Lower lobe of right lung (tissue), 2 donors: Measurements from ENCODE around the gene UCP2. TPM values are rescaled to one million over a fixed set of nuclear protein-coding genes. Genes with fewer than 3 reads are reported as not detected.

Experiments used
- ATAC-seq, 2 donors: fragments of 200-7000 bp; cut with Tn5 transposase; one replicate each; pipeline ENCODE4 v1.9.1; 2020 to 2022; ENCODE audit warnings: mild to moderate bottlenecking in 2 of 2, moderate library complexity in 2 of 2
- DNase-seq: peaks from one replicate; pipeline ENCODE4 v3.0.0-alpha.2; 2020
- H3K27ac ChIP-seq: fragments of 200-600 bp; one replicate; pipeline ENCODE4 v1.8.0; 2022
- H3K27me3 ChIP-seq: fragments of 200-600 bp; one replicate; pipeline ENCODE4 v1.8.0; 2022; ENCODE audit warnings: low read depth
- H3K36me3 ChIP-seq: fragments of 200-600 bp; one replicate; pipeline ENCODE4 v1.8.0; 2022; ENCODE audit warnings: mild to moderate bottlenecking
- H3K4me1 ChIP-seq: fragments of 200-600 bp; one replicate; pipeline ENCODE4 v1.8.0; 2022
- H3K4me3 ChIP-seq: fragments of 200-600 bp; one replicate; pipeline ENCODE4 v1.8.0; 2022; ENCODE audit warnings: mild to moderate bottlenecking
- H3K9me3 ChIP-seq: fragments of 200-600 bp; one replicate; pipeline ENCODE4 v1.8.0; 2022
- intact Hi-C: fragments of 100-400 bp; cut with DNase I; formaldehyde crosslinking; loops from one replicate; pipeline ENCODE4 v1.11.0; 2022
- total RNA-seq: library from RNA; stranded (reverse); fragmentation: NEBNext Ultra II Directional; extraction: Animal tissue kit (Norgen Biotek cat#: 25700); gene quantifications from one replicate; pipeline ENCODE4 v1.2.1, GENCODE V29; 2021
- TF ChIP-seq, protein P1 (sequence below): fragments of 200-600 bp; IDR thresholded peaks from one replicate; pipeline ENCODE4 v1.8.0; 2022; ENCODE audit warnings: antibody characterized with exemption, mild to moderate bottlenecking
- donor health status: DM: no; HTN: yes; CAD: no; lungs with severe emphysema.

UCP2 gene
- total RNA-seq, 1 donor from 2014 or later = 83.5 TPM

DNA sequence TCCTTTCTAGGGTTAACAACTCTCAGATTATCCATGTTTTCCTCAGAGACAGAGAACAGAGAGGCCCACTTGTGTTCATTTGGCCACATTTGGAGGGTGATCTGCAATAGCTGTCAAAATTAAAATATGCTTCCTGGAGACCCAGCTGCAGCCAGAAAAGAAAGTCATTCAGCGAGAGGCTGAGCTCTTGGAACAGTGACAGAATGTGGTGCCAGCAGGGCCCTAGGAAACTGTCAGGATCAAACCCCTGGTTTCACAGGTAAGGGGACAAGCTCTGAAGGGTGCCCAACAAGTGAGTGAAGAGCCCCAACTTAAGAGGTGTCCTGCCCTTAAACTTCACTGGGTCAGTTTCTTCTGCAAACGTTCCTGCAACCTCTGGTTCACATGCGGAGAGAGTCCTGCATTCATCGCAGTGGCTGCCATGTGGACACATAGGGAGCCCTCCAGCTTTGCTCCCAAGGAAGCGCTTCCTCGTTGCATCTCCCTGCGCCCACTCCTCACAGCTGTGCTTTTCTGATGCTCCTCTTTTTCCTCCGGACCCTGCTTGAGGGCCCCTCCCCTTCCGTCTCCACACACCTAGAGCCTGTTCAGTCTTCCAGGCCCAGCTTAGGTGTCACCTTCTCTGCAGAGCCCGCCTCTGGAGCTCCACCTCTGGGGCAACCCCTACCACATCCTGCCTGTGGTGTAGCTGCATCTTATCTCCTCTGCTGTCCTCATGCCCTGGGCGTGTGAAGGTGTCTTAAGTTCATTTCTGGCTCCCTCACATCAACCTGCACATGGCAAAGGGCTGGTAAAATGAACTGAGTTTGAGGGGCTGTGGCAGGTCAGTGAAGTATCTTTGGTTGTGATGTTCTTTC lies 22.3 kb upstream of the UCP2 start:
- no peak overlapping the region for H3K27ac ChIP-seq
- H3K36me3 ChIP-seq = peaks cover 28% of the 10 kb centered on the region
- peak; percentile 66 to 71 for ATAC-seq
- H3K4me1 ChIP-seq = no peaks in the 10 kb centered on the region
- H3K27me3 ChIP-seq = no peaks in the 10 kb centered on the region
- H3K9me3 ChIP-seq = no peaks in the 10 kb centered on the region
- intact Hi-C loops = no loop called here
- TF ChIP-seq, protein P1, sequence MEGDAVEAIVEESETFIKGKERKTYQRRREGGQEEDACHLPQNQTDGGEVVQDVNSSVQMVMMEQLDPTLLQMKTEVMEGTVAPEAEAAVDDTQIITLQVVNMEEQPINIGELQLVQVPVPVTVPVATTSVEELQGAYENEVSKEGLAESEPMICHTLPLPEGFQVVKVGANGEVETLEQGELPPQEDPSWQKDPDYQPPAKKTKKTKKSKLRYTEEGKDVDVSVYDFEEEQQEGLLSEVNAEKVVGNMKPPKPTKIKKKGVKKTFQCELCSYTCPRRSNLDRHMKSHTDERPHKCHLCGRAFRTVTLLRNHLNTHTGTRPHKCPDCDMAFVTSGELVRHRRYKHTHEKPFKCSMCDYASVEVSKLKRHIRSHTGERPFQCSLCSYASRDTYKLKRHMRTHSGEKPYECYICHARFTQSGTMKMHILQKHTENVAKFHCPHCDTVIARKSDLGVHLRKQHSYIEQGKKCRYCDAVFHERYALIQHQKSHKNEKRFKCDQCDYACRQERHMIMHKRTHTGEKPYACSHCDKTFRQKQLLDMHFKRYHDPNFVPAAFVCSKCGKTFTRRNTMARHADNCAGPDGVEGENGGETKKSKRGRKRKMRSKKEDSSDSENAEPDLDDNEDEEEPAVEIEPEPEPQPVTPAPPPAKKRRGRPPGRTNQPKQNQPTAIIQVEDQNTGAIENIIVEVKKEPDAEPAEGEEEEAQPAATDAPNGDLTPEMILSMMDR = no peak
- H3K4me3 ChIP-seq = no peak overlapping the region
- no peak for DNase-seq

DNA sequence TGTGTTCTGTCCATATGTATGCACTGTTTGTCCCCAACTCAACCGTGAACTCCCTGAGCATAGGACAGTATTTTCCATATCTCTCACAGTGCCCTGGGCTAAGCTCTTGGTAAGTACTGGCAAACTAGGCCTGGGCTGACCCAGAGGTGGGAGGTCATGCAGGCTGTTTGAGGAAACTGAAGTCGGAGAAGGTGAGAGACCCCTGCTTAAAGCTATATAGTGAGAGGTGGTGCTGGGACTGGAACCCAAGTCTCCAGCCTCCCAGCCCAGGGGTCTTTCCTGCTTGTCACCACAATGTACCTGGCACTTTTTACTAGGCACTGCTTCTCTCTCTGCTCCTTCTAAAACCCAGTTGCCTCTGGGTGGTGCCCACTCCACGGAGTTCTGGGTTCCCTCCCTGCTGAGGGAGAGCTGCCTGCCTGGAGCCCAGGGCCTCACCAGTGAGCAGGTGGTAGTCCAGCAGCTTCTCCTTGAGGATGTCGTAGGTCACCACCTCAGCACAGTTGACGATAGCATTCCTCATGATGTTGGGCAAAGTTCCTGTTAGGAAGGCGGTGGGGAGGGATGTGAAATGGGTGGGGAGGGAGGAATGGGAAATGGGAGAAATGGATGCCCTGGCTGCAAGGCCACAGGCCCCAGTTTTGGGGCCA lies 21.5 kb upstream of the UCP2 start:
- H3K36me3 ChIP-seq = peaks cover 28% of the 10 kb centered on the region
- no peak overlapping the region for H3K4me3 ChIP-seq
- TF ChIP-seq, protein P1 = no peak
- H3K9me3 ChIP-seq = no peaks in the 10 kb centered on the region
- DNase-seq (no peak), ATAC-seq (no peak)
- no peaks in the 10 kb centered on the region for H3K27me3 ChIP-seq
- H3K4me1 ChIP-seq = no peaks in the 10 kb centered on the region
- intact Hi-C loops = no loop called here
- H3K27ac ChIP-seq = no peak overlapping the region

- Histone ChIP-seq H3K9me3 (no peaks in the 10 kb centered on the region), H3K4me1 (no peaks in the 10 kb centered on the region), H3K27ac (no peak overlapping the region), H3K27me3 (no peaks in the 10 kb centered on the region), H3K4me3 (no peak overlapping the region), H3K36me3 (peaks cover 28% of the 10 kb centered on the region)
- no peak for ATAC-seq
- TF ChIP-seq, protein P1 = no peak
- DNase-seq = no peak
- intact Hi-C loops = no loop called here
Measured at GRCh38 chr11:74002832-74003231, 20.2 kb upstream of the UCP2 start.

GRCh38 chr11:74001822-74002286 lies 19.2 kb upstream of the UCP2 start:
- Histone ChIP-seq H3K4me3 (no peak overlapping the region), H3K27ac (no peak overlapping the region), H3K4me1 (no peaks in the 10 kb centered on the region), H3K9me3 (no peaks in the 10 kb centered on the region), H3K36me3 (peaks cover 28% of the 10 kb centered on the region), H3K27me3 (no peaks in the 10 kb centered on the region)
- TF ChIP-seq, protein P1 = no peak
- intact Hi-C loops = no loop called here
- ATAC-seq (no peak), DNase-seq (no peak)

DNA sequence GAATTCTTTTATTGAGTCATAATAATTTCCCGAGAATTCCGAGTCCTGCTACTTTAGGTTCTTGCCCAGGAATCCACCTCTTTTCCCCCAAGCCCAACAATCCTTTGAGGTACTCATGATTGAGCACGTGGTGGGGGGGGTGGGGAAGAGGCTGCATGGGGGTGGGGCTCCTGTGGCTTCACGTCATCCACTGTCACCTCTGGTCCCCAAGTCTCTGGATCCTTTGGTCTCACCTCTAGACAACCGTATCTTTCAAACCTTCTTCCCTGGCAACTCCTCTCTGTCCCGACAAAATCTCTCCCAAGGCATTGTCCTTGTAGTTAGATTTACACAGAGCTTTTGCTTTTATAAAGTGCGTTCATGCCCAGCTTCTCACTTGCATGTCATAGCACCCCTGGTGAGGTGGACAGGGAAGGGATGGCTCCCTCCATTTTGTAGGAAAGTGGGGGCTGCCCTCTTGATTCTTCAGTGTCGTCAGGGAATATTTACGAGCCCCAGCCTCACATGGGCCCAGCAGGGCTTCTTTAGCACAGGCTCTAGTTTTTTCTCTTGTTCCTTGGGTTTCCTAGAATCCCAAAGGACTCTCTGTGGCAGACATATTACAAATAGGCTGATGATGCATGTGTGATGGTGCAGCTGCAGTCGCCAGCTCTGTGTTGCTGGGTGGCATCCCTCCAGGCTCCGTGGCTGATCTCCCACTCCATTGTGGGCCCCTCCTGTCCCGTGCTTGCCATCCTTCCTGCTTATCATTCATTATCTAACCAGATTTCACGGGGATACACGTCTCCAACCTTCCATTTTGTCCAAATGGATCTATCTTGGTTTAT lies 17.9 kb upstream of the UCP2 start:
- peaks cover 8% of the 10 kb centered on the region for H3K4me1 ChIP-seq
- H3K27me3 ChIP-seq = no peaks in the 10 kb centered on the region
- H3K36me3 ChIP-seq = peaks cover 28% of the 10 kb centered on the region
- H3K27ac ChIP-seq = no peak overlapping the region
- TF ChIP-seq, protein P1 = no peak
- intact Hi-C loops = no loop called here
- no peak overlapping the region for H3K4me3 ChIP-seq
- H3K9me3 ChIP-seq = no peaks in the 10 kb centered on the region
- DNase-seq (no peak), ATAC-seq (no peak)
